HG03342 (cell line): ENCODE data around the gene ZNF619.
"Not testable (repeated sequence)": the region's sequence is repeated elsewhere in the genome, so short reads cannot be mapped to it uniquely, and the experiment has no call there.

Source experiments
- ATAC-seq: cut with Tn5 transposase; IDR thresholded peaks from one replicate; pipeline ENCODE4 v1.9.1; 2021; ENCODE audit warnings: mild to moderate bottlenecking, moderate library complexity; ENCODE audit not compliant: unreplicated experiment

ZNF619 gene

DNA sequence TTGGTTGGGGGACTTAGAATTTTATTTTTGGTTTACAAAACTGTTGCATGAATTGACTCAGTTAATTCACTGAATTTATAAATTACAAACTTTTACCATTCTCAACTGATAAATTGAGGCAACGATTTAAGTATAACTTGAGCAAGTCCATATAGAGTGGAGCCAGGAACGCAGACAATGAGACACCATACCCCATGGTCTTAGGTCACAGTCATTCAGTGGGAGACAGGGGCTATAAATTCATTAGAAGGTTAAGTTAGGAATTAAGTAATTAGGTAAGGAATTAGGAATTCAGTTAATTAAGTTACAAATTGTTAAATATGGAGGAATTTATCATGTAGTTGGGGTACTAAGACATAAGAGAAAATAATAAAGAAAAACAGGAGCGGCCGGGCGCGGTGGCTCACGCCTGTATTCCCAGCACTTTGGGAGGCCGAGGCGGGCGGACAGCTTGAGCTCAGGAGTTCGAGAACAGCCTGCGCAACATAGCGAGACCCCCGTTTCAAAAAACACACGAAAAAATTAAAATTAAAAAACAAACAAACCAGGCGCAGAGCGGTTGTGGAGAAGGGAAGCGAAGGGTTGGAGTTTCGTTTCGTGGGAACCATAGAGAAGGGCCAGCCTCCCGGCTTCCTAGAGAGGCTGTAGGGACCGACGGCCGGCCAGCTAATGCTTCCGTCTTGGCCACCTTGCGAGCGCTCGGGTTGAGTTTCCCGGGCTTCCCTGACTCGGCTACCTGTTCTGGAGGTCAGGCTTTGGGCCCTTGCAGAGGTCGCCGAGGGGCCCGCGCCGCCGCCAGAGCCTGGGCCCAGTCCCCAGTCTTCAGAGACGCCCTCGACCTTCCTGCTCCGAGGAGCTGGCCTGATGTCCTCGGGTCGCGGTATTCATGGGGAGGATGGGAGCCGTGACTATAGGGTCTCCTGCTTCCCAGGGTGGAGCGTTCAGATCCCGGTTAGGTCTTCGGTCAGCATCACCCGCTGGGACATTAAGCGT is at the start of gene ZNF619:
Gene ZNF619, plus strand, starts transcription at position 645 of the 993 bp plus-strand sequence. CDS start 858 bp downstream, outside the sequence.
- ATAC-seq: peak; percentile 85

DNA sequence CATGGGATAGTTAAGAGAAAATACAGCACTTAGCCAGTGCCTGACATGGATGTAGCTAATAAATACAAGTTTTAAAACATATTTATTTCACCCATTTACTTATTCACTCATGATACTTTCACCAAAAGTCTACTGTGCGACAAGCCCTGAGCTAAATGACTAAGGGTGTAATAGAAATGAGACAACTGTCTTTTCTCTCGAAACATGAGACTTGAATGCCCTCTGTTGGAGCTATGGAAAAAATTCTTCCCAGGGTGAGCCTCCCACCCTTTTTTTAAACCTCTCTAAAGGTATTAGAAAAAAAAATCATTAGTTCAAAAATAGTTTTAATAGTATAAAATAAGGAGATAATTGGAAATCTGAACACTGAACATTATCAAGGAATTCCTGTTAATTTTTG is 44.1 kb upstream of the ZNF619 start:
- no peak for ATAC-seq

GRCh38 chr3:40437889-40438288 is 39.0 kb upstream of the ZNF619 start:
- no peak for ATAC-seq

- no peak for ATAC-seq
Measured at GRCh38 chr3:40445062-40445461, 31.9 kb upstream of the ZNF619 start.

GRCh38 chr3:40445880-40446279 is 31.0 kb upstream of the ZNF619 start:
- no peak for ATAC-seq

DNA sequence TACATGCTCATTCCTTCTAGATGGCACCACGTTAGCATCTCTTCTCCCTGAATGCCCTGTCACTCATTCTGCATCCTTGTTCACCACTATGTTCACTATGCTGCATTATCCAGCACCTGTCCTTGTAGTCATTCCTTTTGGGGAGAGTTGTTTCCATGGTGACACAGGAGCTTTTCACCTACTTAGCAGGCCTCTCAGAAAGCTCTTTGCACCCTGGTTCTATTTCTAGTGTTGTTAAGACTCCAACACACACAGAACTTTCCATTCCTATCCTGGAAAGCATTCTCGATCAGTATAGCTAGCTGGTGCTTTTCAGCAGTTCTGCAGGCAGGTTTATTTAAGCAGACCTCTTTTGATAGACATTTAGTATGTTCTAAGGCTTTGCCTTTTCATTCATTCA is 26.5 kb upstream of the ZNF619 start:
- ATAC-seq: no peak

DNA sequence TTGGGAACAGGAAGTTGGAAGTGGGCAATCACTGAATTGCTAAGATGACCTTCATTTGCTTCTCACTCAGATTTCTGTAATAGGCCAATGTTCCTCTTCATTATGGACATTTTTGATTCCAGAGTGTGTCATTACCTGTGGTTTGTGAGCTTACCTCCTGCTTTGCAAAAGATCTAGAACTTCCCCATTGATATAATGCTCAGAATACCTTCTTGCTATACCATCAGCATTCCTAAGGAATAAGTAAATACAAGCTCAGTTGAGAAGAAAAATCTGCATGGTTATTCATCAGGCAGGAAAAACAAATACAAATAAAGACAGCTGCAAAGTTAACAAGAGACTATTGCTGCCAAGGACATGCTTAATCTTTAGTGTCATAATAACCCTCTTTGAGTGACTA is 25.4 kb upstream of the ZNF619 start:
- ATAC-seq: no peak

GRCh38 chr3:40452057-40452456 is 24.9 kb upstream of the ZNF619 start:
- no peak for ATAC-seq

DNA sequence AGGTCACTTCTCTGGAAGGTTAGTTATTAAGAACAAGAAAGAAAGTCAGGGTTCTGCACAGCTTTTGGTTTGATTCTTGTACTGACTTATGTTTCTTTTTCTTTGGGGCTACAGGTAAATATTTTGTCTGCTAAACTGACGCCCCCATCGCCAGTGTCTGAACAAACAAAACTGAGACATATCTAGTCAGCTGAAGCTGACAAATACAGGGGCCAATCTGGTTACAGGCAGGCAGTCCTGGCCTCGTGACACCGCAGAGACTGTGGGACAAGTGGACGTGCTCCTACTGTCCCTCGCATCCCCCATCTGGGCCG is 24.4 kb upstream of the ZNF619 start:
- no peak for ATAC-seq

DNA sequence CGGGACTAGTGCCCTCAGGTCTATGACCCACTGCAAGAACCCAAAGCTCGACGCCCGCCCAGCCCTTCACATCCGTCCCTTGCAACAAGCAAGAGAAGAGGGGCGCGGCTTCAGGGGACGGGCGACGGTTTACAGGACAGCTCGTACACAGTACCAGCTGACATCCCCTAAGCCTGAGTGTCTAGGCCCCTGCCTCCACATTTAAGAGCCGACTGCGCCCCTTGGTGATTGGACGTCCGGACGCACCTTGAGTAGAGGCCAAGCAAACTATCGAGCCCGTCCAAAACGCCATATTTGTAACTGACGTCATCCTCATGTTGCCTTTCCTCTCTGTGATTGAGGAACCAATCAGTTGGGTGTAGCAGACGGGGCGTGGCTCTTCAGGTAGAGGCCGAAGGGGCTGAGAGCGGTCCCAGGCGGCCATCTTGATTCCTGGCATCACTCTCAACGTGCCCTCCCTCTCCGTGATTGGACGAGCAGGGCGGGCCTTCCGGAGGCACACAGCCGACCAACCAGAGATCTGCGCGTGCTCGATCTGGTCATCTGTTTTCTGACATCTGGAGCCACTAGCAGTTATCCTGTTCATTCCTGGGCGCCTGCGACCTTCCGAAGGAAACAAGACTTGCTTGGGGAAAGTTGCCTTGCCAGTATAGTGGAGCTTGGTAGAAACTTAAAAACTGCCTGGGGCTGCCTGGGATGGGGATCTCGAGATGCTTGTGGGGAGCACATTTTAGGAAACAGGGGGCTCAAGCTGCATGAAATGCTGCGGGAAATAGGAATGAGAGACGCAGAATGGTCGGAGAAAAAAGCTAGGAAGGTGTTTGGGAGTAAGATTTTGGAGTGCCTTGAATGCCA is 23.8 kb upstream of the ZNF619 start:
- peak; percentile 95 for ATAC-seq

DNA sequence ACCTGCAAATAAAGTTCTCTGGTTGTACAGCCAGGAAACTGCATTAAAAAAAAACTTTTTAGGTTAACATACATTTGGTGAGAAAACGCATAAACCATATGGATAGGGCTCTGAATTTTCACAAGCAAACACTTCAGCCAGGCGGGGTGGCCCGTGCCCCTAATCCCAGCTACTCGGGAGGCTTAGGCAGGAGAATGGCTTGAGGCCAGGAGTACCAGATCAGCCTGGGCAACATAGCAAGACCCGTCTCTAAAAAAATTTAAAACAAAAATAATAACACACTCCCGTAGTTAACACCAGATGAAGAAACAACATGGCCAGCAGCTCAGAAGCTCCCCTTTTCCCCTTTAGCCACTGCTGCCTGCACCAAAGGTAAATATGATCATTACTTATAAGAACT is 23.0 kb upstream of the ZNF619 start:
- no peak for ATAC-seq

GRCh38 chr3:40455328-40455727 is 21.6 kb upstream of the ZNF619 start:
- no peak for ATAC-seq

DNA sequence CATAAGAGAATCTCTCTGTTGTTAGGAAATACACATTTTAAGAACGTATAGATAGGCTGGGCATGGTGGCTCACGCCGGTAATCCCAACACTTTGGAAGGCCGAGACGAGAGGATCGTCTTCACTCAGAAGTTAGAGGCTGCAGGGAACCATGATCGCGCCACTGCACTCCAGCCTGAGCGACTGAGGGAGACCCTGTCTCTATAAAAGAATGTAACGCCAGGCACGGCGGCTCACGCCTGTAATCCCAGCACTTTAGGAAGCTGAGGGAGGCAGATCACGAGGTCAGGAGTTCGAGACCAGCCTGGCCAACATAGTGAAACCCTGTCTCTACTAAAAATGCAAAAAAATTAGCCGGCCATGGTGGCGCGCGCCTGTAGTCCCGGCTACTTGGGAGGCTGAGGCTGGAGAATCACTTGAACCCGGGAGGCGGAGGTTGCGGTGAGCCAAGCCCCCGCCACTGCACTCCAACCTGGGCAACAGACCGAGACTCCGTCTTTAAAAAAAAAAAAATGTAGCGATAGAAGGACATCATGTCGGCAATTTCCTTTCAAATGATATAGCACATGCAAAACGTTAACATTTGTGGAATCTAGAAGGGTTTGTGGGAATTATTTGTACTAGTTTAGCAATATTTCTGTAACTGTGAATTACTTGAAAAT is 20.5 kb upstream of the ZNF619 start:
- no peak for ATAC-seq

DNA sequence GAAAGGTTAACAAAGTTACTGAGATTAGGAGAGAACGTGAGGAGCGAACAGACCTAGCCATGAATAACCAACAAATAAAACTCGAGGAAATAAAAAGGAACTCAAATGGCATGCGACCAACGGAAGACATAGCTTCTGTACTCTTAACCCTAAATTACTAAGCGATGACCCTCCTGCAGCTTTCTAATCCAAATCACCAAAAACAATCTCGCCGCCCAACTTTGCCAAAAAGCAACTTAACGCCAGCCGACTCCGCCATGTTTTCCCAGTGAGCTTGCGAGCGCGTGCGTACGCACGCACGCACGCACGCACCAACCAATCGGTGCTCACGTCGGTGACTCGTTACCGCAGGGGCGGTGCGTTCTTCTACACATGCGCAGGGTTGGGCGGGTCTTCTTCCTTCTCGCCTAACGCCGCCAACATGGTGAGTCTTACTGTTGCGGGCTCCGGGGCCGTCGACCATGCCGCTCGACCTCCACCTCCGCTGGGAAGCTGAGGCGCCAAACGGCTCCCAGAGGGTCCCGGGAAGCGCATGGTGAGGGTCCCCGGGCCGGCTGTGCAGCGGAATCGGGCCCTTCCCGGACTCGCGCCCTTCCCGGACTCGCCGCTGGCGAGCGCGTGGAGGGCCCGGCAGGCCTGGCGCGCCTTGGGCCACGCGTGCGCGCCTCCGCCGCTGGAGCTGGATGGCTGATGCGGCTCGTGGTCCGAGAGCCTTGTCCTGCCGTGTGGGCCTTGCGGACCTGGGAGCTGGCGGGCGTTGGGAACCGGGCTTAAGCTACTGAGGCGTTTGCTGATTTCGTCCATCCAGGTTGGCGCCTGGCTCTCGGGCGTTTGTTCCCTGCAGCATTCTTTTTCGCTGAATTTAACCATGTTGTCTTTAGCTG is 19.7 kb upstream of the ZNF619 start, which contains the start of gene RPL14:
Gene RPL14, plus strand, starts transcription at position 400 of the 884 bp plus-strand sequence. Its CDS starts 133 bp downstream, at position 533.
- ATAC-seq: peak; percentile 65

GRCh38 chr3:40458473-40458872 is 18.4 kb upstream of the ZNF619 start:
- ATAC-seq: no peak

GRCh38 chr3:40460481-40460880 is 16.4 kb upstream of the ZNF619 start:
- not testable (repeated sequence) for ATAC-seq

DNA sequence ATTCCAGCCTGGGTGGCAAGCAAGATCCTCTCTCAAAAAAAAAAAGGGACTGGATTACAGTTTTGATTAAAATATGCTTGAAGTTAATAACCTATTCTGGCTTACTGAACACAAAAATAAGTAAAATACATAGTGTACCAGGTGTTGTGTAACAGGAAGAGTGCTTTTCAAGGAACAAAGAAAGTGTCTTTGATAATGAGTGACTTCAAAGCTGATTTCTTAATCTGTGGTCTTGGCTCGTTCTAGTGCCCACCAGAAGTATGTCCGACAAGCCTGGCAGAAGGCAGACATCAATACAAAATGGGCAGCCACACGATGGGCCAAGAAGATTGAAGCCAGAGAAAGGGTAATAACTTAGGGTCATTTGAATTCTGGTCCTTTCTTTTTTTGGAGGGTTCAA is 15.8 kb upstream of the ZNF619 start:
- no peak for ATAC-seq

DNA sequence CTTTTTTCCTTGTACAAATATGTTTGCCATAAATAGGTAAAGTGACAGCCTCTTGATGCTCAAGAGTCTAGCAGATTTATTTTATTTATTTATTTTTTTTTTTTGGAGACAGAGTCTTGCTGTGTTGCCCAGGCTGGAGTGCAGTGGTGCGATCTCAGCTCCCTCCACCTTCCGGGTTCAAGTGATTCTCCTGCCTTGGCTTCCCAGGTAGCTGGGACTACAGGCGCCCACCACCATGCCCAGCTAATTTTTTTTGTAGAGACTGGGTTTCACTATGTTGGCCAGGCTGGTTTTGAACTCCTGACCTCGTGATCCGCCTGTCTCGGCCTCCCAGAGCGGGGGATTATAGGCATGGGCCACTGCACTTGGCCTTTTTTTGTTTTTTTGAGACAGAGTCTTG is 14.1 kb upstream of the ZNF619 start:
- ATAC-seq: not testable (repeated sequence)

DNA sequence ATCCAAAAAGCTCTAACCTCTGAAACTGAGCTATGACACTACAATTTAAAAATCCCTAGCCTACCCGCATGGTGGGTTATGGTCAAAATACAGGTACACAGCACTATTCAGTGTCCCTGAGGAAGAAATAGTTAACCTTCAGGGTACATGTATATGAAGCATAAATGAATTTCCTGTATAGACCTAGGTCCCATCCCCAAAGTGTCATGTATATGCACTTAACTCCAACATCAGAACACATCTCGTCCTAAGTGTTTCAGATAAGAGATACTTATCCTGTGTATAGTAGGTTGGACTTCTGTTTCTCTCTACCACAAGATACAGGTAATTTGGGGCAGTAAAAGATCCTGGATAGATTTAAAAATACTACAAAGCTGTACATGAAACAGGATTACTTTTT is 13.3 kb upstream of the ZNF619 start:
- ATAC-seq: no peak
